Measurements from ENCODE around the gene CTDSPL.

DNA sequence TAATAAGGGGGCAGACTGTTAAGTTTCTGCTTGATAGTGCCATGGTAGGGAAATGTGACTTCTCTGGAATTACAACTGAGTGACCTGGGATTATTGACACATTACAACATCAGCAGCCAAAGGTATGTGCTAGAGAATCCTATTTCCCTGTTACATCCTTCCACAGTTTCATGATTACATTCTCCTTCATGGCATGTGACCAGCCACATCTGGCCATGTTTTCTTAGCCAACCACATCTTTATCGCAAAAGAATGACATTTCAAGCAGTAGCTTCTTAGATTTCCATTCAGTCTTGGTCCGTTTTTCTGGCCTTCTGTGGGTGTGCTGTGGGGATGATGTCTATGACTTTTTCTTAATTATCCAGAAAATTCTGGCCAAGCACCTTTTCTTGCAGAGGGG lies 45.4 kb upstream of the CTDSPL start:
- TF ChIP-seq, protein P1, sequence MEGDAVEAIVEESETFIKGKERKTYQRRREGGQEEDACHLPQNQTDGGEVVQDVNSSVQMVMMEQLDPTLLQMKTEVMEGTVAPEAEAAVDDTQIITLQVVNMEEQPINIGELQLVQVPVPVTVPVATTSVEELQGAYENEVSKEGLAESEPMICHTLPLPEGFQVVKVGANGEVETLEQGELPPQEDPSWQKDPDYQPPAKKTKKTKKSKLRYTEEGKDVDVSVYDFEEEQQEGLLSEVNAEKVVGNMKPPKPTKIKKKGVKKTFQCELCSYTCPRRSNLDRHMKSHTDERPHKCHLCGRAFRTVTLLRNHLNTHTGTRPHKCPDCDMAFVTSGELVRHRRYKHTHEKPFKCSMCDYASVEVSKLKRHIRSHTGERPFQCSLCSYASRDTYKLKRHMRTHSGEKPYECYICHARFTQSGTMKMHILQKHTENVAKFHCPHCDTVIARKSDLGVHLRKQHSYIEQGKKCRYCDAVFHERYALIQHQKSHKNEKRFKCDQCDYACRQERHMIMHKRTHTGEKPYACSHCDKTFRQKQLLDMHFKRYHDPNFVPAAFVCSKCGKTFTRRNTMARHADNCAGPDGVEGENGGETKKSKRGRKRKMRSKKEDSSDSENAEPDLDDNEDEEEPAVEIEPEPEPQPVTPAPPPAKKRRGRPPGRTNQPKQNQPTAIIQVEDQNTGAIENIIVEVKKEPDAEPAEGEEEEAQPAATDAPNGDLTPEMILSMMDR (conservative IDR thresholded peaks at IDR 0.05; ENCODE audit: low read depth, low read length) = no peak
- TF ChIP-seq EZH2 (IDR thresholded peaks at IDR 0.05; ENCODE audit: borderline replicate concordance, low read depth, low read length, poor library complexity, severe bottlenecking) = no peak

Measured in A673 (cell line).